ENCODE measurements around the gene KDM4B.
A peak's percentile ranks its signal among the peaks of the same experiment; 100 is the strongest.

The KDM4B gene

DNA sequence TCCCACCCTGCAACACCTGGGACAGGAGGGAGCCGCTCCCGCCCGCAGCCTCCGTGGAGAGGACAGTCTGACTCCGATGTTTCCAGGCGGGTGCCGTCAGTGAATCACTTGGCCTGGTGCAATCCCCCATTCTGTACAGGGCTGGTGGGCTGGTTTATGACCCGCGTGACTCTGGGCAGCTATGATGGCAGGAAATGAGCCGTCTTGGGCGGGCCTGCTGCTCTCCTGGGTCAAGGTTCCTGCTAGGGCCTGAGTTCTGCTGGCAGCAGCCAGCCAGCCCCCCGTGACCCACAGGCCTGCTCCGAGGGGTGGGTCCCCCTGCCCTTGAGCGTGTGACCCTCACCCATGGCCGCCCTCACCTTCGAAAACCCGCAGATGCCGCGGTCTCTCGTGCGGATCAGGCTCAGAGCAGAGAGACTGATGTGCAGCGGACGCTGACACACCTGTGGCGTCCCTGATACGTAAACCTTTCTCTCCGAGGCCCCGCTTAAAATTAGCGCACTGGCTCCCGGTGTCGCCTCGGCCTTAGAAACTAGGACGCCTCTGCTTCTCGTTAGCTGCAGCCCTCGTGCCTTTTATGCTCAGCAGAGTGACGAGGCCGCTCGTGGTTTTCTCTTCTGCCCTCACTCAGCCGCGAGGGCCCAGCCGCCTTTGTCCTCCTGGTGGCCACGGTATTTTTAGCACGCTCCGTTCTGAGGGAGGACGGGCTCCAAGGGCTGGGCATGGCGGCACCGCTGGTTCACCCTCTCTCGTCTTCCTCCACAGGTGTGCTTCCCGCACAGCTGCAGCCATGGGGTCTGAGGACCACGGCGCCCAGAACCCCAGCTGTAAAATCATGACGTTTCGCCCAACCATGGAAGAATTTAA is 63.4 kb downstream of the KDM4B start:
- no peak for DNase-seq

DNA sequence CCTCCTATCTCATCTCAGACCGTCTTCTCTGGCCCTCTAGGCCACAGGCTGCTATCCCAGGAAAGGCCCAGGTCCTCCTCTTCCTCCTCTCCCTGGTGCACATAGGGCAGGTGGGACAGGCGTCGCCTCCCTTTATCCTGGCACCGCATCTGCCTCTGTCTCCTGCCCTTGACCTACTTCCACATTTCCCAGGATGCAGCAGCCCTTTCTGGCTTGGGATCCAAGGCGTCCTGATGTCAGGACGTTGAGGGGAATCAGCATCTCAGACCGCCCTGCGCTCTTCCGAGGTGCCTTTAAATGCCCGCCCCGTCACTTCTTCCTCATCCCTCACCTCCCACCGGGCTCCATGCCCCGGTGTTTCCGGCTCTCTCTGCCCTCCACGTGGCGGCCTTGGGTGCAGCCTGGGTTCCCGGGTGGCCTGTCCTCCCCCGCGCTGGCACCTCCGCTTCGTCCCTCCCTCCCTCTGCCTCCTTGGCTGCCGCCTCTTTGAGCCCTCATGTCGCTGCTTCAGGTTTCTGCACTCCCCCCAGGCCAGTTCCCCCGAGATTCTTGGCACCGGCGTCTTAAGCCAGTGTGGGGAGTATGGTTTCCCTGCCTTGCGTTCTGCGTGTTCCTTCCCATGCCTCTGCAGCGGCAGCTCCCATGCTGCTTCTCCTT is 66.3 kb downstream of the KDM4B start:
- peak in 4 of 56 donors; percentile 50 to 61 (median 56) for DNase-seq

DNA sequence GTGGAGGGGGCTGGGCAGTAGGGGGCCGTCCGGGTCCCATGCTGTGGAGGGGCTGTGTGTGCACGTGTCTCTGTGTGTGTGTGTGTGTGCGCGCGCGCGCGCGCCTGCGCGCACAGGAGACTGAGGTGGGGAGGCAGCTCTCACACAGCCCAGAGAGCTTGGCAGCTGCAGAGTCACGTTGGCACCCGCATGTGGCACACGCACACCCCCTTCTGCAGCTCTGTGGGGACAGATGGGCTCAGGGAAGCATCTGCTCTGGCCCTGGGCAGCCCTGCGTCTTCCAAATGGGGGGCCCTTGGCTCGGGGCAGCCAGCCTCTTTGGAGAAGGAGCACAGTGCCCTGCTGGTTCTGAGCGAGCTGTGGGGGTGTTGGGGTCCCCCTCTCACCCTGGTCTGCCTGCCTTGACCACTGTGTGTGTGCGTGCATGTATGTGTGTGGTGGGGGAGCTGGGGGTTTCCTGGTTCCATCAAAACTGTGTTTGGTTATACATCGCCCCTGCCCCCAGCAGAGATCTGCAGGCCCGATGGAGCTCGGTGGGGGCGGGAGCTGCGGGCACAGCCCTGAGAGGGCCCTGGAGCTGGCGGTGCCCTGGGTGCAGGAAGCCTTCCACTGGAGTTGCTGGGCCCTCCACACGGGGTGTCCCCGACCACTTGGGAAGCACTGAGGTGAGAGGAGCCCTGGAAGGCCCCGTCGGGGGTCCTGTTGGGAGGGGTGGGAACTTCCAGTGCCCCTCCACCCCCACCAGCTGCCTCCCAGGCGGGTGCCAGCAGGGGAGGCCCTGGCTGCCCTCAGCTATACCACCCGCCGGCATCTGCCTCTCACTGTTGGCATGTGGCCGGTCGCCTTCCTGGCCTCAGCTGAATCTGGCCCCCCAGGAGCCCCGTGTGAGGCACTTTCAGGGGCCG is 67.1 kb downstream of the KDM4B start:
- peak in 53 of 56 donors; percentile 11 to 83 (median 61) for DNase-seq

DNA sequence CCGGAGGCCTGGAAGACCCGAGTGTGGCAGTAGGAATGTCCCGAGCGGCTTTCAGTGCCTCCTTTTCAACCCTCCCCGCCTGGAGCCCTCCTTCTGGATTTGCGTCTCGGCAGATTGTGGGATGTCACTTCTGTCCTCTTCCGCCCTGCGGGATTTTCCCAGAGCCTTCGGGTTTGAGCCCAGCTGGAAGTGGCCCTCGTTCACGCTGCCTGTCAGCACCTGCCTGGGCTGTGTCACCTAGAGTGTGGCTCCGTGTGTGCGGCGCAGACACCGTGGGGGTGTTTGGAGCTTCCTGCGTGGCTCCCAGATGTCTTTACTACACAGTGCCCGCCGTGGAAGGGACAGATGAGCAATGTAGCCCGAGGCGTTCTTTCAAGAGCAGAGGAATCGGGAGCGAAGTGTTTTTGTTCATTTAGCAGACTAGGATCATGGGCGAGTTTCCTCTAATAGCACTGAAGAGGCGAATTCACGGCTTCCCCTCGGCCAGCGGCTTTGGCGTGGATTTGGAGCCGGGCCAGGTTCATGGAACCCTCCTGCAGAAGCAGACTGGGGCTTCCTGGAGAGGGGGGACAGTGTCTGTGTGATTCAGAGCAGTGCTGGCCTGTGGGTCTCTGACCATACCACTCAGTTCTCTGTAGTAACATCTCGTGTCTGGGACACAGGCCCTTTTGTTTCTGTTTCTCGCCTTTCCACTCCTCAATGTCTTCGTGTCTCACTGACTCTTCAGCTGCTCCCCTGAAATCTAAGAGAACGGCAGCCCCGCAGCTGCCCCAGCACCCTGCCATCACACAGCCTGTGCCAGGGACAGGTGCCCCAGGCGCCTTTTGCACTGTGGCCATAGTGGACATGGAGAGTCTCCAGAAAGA is 68.0 kb downstream of the KDM4B start:
- DNase-seq: peak in 44 of 56 donors; percentile 24 to 79 (median 54)

DNA sequence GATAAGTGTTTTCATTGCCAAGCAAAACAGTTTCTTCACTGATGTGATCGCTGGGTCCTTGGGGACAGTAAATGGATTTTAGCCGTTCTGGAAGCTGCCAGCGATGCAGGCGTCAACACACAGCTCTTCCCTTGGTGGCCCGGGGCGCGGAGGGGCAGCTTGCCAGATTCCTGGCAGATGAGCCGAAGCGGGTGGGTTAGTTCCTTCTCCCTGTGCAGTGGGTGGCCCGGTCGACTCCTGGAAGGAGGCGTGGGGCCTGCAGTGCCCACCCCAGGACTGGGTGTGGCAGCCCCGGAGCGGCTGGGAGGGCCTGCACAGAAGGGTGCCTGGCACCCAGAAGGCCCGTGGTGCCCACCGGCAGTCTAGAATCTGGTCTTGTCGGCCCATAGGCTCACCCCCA is 69.0 kb downstream of the KDM4B start:
- DNase-seq: peak in 2 of 56 donors; percentile 16 to 22

DNA sequence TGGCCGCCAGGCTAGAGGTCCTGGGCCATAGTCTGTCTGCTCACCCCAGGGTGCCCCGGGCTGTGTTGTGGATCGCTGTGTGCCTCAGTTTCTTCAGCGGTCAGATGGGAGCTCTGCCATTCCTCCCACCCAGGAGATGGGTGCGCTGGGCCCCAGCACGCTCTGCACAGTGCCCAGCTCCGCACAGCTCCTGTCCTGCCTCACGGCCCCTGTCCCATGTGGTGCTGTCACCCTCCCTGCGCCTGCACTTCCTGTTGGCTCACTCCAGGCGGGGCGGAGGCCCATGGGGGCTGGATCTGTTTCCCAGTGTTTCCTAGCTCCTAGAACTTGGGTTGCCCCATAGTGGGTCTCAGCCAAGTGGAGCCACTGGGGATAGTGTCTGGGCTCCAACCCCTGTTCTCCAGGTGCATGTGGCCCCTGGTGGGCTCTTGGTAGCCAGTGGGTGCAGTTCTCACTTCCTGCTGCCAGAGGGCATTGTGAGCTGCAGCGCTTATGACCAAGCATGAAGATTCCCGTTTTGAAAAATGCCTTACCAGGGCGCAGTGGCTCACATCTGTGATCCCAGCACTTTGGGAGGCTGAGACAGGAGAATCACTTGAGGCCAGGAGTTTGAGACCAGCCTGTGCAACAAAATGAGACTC is 69.8 kb downstream of the KDM4B start:
- DNase-seq: peak in 1 of 56 donors; percentile 20

DNA sequence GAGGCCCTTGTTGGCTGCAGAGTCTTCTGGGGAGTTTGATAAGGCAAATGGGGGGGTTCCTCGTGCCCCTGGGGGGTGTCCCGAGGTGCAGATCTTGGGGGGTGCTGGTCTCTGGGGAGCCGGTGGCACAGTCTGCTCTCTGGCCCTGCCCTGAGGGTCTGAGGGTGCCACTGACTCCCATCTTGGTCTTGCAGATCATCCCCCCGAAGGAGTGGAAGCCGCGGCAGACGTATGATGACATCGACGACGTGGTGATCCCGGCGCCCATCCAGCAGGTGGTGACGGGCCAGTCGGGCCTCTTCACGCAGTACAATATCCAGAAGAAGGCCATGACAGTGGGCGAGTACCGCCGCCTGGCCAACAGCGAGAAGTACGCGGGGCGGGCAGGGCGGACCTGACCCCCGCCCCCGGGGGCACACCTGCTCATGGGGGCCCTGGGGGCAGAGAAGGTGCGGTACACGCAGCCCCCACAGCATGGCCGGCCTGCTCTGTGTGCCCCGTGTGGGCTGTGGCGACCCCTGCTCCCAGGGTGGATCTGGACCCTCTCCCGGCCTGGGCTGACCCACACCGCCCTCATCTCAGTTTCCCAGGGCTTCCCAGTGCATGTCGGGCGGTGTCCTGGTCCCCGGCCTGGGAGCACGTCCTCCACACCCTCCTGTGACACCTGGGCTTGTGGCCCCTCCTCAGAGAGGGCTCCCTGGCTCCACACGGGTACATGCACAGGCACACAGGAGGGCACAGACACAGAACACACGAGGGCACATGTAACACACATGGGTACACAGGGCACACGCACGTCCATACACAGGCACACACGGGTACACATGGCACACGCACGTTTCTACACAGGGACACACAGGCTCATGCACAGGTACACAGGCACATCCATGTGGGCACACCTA is 71.0 kb downstream of the KDM4B start:
- no peak for DNase-seq

DNA sequence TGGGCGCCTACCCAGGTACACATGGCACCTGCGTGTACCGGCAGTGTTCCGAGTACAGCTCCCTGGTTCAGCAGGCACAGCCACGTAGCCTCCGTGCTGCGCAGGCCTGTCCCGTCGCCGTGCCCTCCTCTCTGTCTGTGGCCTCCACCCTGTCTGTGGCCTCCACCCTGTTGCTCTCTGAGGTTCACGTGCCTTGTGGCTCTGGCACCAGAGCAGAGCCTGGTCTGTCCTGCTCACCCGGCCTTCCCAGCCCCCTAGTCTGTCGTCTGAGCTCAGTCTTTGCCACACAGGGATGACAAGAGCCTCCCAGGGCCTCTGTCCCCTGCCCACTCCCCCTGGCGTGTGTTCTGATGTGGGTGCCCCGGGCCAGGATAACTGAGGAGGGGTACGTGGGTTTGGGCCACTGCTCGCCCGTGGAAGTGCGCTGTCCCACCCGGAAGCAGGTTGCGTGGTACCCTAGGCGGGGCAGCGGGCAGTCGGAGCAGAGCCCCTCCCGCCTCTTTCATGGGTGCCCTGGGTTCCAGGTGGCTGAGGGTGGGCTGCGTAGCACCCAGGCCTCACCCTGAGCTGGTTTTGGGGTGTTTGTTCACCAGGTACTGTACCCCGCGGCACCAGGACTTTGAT is 71.7 kb downstream of the KDM4B start:
- DNase-seq: no peak

DNA sequence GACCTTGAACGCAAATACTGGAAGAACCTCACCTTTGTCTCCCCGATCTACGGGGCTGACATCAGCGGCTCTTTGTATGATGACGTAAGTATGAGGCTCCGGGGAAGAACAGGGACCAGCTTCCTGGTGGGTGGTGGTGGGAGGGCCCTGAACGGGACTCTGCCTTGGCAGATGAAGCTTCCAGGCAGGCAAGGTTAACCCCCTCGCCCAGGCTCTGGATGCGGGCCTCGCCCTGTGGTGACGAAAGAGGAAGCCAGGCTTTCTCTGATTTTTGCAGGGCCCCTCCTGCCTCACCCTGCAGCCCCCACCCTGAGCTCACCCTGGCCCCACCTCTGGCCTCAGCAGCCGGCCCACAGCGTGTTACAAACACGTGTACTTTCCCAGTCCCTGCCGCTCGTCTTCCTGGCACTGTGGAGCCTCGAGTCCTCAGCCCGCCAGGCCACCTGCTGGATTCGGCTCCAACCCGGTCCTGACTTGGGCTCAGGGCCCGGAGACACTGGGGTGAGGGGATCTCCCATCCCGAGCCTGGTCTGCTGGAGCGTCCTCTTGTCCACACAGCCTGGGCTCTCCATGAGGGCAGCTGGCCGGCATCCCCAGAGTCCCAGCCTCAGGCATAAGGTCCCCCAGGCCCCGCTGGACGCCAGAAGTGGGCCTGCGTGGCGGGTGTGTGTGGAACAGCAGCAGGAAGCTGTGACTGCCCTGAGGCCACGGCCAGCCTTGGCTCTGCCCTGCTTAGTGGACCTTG is 72.4 kb downstream of the KDM4B start:
- DNase-seq: peak in 1 of 56 donors; percentile 7

DNA sequence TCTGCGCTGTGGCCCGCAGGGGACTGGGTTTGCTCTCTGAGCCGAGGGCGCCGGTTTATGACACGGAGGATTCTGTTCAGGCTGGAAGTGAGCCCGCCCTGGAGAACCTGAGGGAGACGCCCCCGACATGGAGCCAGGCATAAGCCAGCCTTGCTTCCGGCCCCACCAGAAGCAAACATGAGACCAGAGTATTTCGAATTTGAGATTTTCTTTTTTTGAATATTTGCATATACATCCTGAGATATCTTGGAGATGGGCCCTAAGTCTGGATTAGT is 72.9 kb downstream of the KDM4B start:
- DNase-seq: no peak

DNA sequence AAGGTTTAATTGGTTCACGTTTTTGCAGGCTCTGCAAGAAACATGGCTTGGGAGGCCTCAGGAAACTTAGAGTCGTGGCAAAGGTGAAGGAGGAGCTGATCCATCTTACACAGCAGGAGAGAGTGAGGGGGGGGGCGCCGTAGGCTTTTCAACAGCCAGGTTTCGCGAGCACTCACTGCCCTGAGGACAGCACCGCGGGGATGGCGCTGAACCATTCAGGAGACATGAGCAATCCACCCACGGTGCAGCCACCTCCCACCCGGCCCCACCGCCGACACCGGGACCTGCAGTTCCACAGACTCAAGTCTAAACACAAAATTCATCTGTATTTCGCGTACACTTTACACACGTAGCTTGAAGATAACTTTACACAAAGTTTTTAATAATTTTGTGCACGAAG is 73.6 kb downstream of the KDM4B start:
- DNase-seq: no peak

DNA sequence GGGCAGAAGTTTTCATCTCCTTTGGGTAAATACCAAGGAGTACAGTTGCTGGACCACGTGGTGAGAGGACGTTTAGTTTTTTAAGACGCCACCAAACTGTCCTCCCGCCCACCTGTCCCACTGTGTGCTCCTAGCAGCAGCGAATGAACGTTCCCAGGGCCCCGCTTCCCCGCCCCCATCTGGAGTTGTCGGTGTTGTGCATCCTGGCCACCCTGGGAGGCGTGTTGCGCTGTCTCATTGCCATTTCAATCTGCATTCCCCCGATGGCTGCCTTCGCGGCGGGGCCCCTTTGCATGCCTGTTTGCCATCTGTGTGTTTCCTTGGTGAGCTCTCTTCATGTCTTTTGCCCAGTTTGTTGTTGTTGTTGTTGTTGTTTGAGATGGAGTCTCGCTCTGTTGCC is 76.1 kb downstream of the KDM4B start:
- no peak for DNase-seq

DNA sequence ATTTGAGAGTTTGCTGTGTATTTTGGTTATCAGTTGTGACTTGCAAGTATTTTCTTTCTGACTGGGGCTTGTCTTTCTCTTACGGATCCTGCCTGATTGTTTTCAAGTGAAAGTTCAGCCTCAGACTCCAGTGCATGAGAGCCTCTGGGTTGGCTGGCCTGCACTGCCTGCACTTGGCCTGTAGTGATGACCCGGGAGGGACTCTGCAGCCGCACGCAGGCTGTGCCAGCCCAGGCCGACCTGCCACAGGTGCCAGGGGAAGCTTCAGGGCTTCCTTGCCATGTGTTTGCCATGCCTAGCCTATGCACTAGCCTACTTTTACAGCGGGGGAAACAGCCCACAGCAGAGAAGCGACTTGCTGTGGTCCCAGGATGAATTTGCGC is 77.0 kb downstream of the KDM4B start:
- no peak for DNase-seq

DNA sequence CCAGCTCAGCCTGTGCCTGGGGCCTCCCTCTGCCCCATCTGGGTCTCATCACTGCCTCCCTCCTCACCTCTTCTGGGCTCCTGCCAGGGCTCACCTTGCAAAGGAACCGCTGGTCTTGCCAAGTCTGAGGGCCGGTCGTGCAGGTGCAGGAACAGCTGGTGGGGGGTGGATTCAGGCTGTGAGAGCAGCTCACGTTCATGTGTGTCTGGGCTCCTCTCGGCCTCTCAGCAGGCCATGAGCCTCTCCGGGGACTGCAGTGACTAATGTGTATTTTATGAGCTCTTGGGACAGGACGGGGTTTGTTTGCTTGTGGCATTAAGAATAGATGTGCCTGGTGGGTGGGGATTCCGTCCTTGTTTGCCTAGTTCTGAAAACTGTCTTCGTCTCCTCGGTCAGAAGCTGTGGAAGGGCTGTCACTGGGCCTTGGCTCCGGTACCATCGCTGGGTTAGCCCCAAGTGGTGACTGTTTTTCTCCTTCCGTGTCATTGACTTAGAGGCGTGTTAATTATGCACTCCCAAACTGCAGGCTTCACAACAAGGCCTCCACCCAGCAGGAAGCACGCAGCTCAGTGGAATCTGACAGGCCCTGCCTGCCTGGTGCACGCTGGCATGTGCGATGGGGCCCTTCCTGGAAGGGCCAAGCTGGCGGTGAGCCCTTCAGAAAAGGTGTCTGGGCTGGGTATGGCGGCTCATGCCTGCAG is 77.6 kb downstream of the KDM4B start:
- peak in 2 of 56 donors; percentile 27 to 34 for DNase-seq

DNA sequence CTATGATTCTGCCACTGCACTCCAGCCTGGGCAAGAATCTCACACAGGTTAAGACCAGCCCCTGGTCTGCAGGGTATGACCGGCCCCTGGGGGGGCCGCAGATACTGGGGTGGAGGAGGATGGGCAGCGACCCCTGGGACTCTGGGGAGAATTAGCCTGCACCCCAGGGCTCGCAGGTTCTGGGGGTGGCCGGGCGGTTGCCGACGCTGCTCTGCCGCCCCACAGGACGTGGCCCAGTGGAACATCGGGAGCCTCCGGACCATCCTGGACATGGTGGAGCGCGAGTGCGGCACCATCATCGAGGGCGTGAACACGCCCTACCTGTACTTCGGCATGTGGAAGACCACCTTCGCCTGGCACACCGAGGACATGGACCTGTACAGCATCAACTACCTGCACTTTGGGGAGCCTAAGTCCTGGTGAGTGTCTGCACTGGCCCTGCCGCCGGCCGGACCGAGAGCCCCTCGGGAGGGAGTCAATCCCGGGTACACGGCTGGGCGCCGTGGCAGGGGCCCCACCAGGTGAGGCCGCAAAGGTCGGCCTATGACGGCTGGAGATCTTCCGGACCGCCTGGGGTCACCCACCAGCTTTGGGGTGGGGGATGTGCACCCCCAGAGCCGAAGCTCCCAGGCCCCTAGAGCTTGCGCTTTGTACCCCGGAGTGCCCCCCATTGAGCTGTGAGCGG is 78.5 kb downstream of the KDM4B start:
- no peak for DNase-seq

DNA sequence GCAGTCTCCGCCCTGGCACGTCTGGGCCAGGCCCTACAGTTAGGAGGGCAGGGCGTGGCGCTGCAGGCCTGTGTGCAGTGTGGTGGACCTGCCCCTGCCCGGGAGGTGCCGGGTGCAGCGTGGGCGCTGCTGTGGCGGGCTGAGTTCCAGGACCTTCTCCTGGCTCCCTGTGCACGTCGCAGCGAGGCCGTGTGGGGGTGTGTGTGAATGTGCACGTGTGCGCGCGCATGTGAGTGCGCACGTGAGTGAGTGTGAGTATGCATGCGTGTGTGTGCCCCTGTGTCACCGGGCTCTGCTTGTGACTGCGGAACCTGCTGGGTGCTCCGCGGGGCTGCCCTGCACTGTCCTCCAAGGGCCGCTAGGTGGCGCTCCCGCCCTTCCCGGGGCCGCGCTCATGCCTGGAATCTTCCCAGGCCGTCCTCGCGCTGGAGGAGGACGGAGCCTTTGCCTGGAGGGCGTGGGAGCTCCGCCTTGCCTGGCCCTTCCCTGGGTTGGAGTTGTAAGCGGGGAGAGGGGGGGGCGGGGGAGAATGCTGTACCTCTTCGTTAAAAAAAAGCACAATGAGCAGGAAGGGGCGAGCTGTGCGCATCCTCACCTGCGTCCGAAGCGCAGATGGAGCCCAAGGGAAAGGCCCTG is 79.3 kb downstream of the KDM4B start:
- peak in 51 of 56 donors; percentile 4 to 85 (median 56) for DNase-seq

Data from amygdala (tissue), 56 donors.